MG63 (cell line): Measurements from ENCODE around the gene PTPRG. TPM values are rescaled to one million over a fixed set of nuclear protein-coding genes. Genes with fewer than 3 reads are reported as not detected.

Experiments used
- DNase-seq: peaks from one replicate; pipeline ENCODE4 v3.0.0-alpha.2; 2020
- H3K27me3 ChIP-seq: fragments of 250-450 bp; sonication (Bioruptor Pico); 2 replicates; pipeline ENCODE4 v1.5.1; 2020; ENCODE audit warnings: mild to moderate bottlenecking, moderate library complexity
- H3K36me3 ChIP-seq: fragments of 250-450 bp; sonication (Bioruptor Pico); 2 replicates; pipeline ENCODE4 v1.5.1; 2020; ENCODE audit warnings: mild to moderate bottlenecking, moderate library complexity
- H3K4me3 ChIP-seq: fragments of 250-450 bp; sonication (Bioruptor Pico); 2 replicates; pipeline ENCODE4 v1.5.1; 2020; ENCODE audit warnings: mild to moderate bottlenecking, moderate library complexity
- H3K9me3 ChIP-seq: fragments of 250-450 bp; sonication (Bioruptor Pico); 2 replicates; pipeline ENCODE4 v1.5.1; 2020; ENCODE audit warnings: mild to moderate bottlenecking, moderate library complexity
- total RNA-seq: library from RNA; depleted of rRNA; stranded (reverse); fragments of >200 nt; shearing (Covaris generic); gene quantifications from 2 replicates; pipeline ENCODE4 v1.2.3, GENCODE V29; 2014; ENCODE audit warnings: low replicate concordance

Gene PTPRG
- total RNA-seq, 1 experiment from 2014 or later: 3.1 TPM

DNA sequence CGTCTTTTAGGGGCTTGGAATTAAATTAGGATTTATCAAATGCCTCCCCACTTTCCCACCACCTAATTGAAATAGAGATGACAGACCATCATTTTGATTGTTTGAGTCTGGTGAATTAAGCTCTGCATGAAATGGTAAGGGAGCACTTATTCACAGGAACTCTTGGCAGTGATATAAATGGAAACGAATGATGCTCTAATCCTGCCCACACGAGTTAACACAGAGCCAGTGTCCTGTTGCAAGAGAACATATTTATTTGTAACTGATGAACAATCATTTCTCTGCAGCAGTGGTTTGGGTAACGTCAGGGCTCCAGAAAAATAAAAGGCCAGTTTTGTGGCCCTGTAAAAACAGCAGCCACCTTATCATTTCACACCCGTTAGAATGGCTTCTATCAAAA, 648.6 kb downstream of the PTPRG start:
- Histone ChIP-seq H3K27me3 (no peaks in the 10 kb centered on the region), H3K36me3 (no peaks in the 10 kb centered on the region), H3K9me3 (no peaks in the 10 kb centered on the region), H3K4me3 (no peak overlapping the region)
- DNase-seq: no peak

DNA sequence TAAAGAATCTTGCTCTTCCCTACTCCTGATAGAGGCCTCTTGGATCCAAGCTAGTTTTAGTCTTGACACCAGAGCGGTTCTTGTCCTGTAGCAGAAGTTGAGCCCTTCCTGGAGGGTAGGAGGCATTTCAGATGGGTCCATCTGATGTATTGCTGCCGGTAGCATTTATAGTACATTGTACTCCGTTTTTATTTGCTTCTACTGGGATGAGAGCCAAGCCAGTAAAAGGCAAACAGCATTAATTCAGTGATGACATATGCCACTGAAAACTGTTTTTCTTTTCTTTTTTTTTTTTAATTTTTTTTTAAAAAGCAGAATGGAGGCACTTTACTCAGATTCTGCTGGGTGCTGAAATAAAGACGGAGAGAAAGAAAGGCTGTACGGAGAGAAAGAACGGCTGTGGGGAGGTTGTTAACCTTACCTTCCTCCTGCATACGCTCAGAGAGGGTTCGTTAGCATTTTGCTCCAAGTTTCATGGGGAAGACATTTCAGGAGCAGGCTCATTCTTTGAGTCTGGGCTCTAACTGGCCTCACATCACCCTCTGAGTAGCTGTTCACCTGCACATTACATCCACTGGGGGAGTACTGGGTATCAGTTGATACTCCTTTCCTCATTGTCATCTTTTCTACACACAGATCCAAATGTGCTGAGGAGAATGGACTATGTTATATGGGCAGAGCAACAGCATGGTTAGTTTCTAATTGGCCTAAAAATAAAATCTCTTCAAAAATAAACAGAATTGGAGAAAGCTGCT, 650.5 kb downstream of the PTPRG start:
- H3K4me3 ChIP-seq: no peak overlapping the region
- no peaks in the 10 kb centered on the region for H3K36me3 ChIP-seq
- no peaks in the 10 kb centered on the region for H3K27me3 ChIP-seq
- H3K9me3 ChIP-seq: no peaks in the 10 kb centered on the region
- DNase-seq: no peak

DNA sequence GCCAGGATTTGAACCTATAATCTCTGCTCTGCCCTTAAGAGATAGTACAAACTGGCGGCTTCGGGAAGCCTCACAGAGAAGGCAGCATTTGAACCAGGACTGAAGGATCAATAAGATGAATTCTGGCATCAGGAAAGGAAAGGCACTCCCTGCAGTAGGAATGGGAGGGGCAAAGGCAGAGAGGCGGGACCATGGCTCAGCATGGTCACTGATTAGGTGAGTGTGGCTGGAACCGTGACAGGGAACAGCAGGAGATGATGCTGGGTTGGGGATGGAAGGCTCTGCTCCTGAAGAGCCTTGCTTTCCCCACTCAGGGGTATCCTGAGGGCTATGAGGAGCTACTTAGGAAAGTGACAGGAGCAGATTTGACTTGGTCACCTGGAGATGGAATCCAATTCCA, 653.5 kb downstream of the PTPRG start:
- Histone ChIP-seq H3K36me3 (no peaks in the 10 kb centered on the region), H3K4me3 (no peak overlapping the region), H3K27me3 (no peaks in the 10 kb centered on the region), H3K9me3 (no peaks in the 10 kb centered on the region)
- DNase-seq: no peak

DNA sequence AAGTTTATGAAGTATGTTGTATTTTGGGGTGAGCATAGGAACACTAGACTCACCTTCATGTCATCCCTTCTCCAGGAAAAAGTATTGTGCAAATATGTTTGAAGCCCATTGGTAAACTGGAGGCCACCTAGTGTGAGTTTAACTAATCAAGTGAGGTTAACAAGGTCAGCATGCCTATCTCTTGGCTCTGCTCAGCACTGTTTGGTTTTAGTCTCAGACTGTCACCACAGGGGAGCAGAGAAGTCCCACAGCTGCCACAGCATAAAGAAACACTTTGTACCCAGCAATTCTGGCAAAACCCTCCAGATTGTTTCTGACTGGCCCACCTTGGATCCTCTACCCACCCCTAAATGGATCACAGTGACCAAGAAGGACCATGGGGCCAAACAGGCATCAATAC, 659.2 kb downstream of the PTPRG start:
- Histone ChIP-seq H3K4me3 (no peak overlapping the region), H3K36me3 (no peaks in the 10 kb centered on the region), H3K9me3 (no peaks in the 10 kb centered on the region), H3K27me3 (no peaks in the 10 kb centered on the region)
- no peak for DNase-seq

DNA sequence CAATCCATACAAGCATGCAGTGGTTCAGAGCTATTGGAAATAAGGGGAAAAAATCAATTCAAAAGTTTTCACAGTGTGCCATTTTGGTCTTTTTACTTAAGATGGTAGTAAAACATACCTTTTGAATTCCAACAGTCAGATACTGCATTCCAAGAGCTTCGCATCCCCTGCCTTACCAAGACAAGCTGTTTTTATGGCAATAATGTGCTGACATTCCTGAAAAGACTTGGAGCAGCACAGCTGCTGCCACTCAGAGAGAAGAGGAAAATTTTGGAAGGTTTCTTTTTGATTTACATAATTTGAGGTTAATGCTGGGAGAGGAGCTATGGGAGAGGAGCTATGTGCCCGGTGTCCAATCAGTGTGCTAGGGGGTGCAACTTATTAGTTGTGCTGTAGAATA, 663.7 kb downstream of the PTPRG start:
- H3K36me3 ChIP-seq: no peaks in the 10 kb centered on the region
- H3K4me3 ChIP-seq: no peak overlapping the region
- DNase-seq: no peak
- H3K27me3 ChIP-seq: no peaks in the 10 kb centered on the region
- H3K9me3 ChIP-seq: no peaks in the 10 kb centered on the region

DNA sequence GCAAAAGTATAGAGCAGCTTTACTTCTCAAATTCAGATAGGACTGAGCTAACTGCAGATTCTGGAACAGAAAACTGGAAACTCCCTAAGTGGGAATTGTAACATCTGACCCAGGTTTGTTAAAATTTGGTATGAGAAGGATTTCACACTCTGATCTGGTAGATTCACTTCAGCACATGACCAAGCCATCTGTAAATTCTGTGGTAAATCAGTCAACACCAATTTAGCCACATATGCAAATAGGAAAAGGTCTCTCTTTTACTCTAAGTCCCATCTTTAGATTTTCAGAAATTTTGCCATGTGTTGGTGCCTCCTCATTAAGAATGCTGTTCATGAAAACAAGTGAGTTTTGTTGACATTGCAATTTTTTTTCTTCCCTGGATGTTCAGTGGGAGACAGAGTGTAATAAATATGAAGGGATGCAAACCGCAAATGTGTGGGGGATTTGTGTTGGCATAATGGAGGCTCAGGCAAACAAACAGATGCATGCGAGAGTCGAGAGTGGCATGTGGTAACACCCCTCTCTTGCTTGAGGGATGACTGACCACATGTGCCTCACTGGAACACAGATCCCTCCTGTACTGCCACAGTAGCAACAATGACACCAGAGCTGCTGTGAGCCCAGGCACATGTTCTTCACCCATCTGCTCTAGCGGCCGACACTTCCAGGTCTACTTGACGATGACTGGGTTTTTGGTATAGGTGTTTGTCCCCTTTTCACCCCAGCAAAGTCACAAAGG, 665.4 kb downstream of the PTPRG start:
- Histone ChIP-seq H3K27me3 (no peaks in the 10 kb centered on the region), H3K4me3 (no peak overlapping the region), H3K9me3 (no peaks in the 10 kb centered on the region)

DNA sequence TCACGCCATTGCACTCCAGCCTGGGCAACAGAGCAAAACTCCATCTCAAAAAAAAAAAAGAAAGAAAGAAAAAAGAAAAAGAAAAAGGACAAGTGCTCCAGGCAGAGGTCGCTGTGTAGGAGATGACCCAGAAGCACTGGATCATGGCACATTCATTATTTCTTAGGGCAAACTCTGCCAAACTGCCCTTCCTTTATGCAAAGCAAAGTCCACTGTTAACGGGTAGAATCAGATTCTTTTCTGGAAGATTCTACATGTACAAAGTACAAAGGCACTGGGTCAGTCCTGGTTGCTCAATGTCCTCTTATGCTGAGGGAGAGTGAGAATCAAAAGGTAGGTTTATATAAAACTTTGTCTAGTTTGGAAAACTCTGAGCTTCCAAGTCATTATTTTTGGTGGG, 667.1 kb downstream of the PTPRG start:
- Histone ChIP-seq H3K9me3 (no peaks in the 10 kb centered on the region), H3K36me3 (no peaks in the 10 kb centered on the region), H3K4me3 (no peak overlapping the region), H3K27me3 (no peaks in the 10 kb centered on the region)
- DNase-seq: no peak

More for the DNA sequence above, 665.4 kb downstream of the PTPRG start:
- DNase-seq: no peak
- H3K36me3 ChIP-seq: no peaks in the 10 kb centered on the region

DNA sequence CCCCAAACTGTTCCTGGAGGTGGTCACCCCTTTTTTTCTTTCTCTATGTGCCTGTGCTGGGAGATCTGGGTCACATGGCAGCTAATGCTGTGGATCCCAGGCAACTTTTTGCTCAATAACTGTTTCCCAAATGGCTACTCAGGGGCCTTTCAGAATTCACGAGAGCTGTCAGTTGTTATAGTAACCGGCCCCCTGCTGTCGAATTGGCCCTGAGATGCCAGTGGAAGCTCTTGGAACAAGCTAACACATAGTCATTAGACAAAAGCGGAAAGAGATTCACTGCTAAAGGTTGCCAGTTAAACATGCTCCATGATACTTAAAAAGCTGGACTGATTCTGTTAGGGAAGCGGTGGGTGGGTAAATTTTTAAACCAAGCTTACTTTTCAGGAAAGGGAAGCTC, 667.8 kb downstream of the PTPRG start:
- no peak for DNase-seq
- H3K27me3 ChIP-seq: no peaks in the 10 kb centered on the region
- no peaks in the 10 kb centered on the region for H3K36me3 ChIP-seq
- no peak overlapping the region for H3K4me3 ChIP-seq
- H3K9me3 ChIP-seq: no peaks in the 10 kb centered on the region

DNA sequence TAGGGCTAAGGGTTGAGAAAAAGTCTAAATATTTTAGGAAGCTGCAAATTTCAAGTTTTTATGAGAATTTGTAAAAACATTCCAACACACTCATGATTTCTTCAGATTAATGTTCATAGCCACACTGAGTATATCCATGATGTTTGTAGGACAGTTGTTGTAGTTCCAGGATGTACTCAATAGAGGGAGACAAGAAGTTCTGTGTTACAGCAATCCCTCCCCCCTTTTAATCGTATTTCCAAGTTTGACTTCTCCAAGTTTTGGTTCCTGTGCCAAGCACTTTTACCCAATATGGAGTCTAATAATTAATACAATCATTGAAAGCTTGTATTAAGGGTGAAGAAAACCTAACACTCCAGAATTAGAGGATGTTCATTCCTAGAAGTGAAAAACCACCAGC, 668.5 kb downstream of the PTPRG start:
- no peak overlapping the region for H3K4me3 ChIP-seq
- H3K9me3 ChIP-seq: no peaks in the 10 kb centered on the region
- H3K27me3 ChIP-seq: no peaks in the 10 kb centered on the region
- no peak for DNase-seq
- no peaks in the 10 kb centered on the region for H3K36me3 ChIP-seq

DNA sequence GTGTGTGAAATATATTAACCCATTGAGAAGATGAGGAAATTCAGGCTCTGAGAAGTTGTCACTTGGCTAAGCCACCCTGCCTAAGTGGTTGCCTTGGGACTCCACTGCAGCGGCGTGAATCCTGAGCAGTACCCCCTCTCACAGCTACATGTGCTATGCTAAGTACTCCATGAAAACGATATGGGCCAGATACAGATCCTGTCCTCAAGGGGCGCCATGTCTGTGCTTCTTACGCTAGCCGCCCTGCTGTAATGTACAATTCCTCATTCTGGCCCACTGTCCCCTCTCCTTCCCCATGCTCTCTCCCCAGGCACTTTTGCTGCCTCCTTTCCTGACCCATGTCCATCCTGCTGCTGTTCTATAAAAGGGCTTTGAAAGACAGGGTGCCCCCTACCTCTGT, 671.7 kb downstream of the PTPRG start:
- DNase-seq: no peak
- no peaks in the 10 kb centered on the region for H3K36me3 ChIP-seq

DNA sequence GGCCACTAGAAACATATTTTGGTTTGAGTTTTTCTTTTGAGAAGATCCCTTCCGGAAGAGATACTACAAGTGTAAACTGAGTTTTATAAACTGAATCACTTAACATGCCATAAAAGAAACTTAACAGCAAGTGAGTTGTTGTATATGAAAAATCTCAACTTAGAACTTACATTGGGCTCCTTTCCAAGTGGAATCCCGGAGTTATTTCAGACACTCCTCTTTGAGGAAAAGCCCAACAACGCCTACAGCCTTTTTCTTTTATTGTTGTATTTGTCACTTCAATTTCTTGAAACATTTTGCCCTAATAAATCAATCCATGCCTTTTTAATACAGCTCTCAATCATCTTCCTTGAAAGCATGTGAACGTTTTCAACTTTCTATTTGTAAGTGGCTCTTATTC, 674.6 kb downstream of the PTPRG start:
- Histone ChIP-seq H3K36me3 (no peaks in the 10 kb centered on the region), H3K9me3 (no peaks in the 10 kb centered on the region), H3K4me3 (no peak overlapping the region), H3K27me3 (no peaks in the 10 kb centered on the region)
- no peak for DNase-seq

More for the DNA sequence above, 671.7 kb downstream of the PTPRG start:
- Histone ChIP-seq H3K9me3 (no peaks in the 10 kb centered on the region), H3K4me3 (no peak overlapping the region), H3K27me3 (no peaks in the 10 kb centered on the region)

DNA sequence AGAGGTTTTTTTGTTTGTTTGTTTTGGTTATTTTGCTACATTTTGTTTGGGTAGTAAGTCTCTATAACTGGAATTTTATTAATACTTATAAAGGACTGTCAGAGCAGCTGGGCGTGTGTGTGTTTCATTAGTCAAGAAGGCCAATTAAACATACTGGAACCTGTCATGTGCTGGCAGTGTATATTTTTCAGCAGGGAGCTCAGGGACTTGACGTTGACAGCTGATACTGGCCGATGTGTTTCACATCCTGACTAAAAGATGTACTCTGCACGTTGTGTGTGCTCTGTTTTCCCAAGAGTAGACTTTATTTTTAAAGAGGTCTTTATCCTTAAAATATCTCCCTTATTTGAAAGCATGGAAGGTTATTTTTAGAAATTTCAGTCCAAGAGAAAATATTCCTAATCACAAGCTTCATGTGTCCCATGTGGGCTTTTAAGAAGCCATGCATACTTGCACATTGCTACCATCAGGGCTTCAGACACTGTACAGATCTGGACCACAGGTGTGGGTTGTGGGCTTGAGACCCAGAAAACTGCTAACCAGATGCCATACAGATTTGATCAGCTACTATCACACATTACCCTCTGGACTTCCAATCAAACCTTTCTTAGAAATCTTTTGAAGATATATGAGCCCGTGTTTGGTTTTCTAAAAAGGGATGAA, 676.0 kb downstream of the PTPRG start:
- Histone ChIP-seq H3K36me3 (no peaks in the 10 kb centered on the region), H3K27me3 (no peaks in the 10 kb centered on the region), H3K9me3 (no peaks in the 10 kb centered on the region), H3K4me3 (no peak overlapping the region)
- DNase-seq: no peak

DNA sequence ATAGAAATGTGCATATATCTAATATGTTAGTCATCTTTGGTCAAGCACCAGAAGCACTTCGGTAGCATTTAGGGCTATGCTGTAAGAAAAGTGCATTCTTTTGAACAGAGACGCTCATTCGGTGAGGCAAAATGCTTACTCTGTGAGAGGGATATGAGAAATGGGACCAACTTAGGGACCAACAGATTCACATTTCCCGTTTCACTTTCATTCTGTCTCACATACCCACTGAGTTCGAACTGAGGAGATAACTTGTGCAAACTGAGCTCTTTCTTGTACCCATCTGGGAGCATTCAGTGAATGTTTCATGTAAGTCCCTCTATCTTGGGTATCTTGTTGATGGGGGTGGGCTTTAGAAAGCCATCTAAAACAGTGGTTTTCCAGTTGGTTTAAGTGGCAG, 676.6 kb downstream of the PTPRG start:
- Histone ChIP-seq H3K9me3 (no peaks in the 10 kb centered on the region), H3K36me3 (no peaks in the 10 kb centered on the region), H3K4me3 (no peak overlapping the region), H3K27me3 (no peaks in the 10 kb centered on the region)
- DNase-seq: no peak

DNA sequence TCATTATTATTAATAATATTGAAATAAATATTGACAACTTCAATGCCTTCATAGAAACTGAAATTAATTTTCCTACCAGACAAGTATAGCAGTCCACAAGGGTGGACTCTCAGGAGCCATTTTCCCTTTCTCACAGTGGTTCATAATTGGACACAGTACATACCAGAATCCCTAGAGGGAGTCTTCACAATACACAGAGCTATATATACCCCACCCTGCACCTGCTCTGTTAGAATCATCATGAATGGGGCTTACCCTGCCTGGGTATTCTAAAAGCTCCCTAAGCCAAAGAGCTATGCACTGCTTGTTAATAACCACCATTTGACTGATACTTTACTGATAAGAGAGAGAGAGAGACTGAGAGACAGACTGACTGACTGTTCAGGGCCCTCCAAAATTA, 677.1 kb downstream of the PTPRG start:
- H3K27me3 ChIP-seq: no peaks in the 10 kb centered on the region
- no peaks in the 10 kb centered on the region for H3K9me3 ChIP-seq
- no peak for DNase-seq
- H3K36me3 ChIP-seq: no peaks in the 10 kb centered on the region
- no peak overlapping the region for H3K4me3 ChIP-seq

DNA sequence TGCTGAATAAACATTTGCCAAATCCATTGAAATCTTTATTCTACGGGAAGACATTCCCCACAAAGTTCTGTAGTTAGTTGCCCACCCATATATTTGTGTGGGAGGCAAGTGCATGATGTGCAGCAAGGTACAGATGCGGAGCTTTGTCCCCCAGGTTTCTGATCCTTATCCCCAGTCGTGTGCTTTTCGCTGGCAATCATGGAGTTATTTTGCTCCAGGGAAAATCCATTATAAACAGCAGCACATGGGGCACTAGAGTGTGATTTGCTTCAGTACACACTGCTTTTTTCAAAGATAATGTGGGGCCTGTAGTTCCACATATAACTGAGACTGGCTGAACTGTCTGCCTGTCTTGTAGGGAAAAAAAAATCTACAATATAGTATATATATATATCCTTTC, 679.9 kb downstream of the PTPRG start:
- DNase-seq: no peak
- Histone ChIP-seq H3K9me3 (no peaks in the 10 kb centered on the region), H3K27me3 (no peaks in the 10 kb centered on the region), H3K4me3 (no peak overlapping the region), H3K36me3 (no peaks in the 10 kb centered on the region)

DNA sequence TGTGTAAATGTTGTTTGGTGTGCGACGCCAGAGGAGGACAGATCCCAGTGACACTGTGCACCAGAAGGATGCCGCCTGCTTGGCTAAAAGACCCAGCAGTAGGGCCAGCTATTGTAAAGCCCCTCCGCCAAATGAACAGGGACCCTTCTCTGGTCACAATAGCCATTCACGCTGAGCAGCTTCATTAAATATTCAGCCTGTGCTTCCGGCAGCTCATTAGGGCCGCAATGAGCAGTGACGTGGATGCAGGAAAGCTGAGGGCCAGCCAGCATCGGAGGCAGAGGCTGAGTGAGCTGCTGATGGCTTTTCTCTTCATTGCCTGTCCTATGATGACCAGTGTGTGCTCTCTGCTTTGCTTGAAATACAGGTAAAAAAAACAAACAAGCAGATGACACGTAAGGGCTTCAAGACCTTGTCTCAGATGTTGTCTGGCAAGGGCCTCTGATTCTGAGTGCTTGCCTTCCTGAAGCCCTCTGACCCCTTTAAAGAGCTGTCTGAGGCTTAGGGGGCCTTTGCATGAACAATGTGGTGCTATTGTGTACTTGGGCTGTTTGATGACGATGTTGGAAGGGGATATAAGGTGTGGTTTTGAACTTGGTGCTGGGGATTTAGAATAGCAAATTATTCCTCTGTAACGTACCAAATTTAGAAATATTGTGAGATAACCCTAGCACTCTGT, 681.6 kb downstream of the PTPRG start:
- Histone ChIP-seq H3K9me3 (no peaks in the 10 kb centered on the region), H3K27me3 (no peaks in the 10 kb centered on the region), H3K4me3 (no peak overlapping the region), H3K36me3 (no peaks in the 10 kb centered on the region)
- no peak for DNase-seq

DNA sequence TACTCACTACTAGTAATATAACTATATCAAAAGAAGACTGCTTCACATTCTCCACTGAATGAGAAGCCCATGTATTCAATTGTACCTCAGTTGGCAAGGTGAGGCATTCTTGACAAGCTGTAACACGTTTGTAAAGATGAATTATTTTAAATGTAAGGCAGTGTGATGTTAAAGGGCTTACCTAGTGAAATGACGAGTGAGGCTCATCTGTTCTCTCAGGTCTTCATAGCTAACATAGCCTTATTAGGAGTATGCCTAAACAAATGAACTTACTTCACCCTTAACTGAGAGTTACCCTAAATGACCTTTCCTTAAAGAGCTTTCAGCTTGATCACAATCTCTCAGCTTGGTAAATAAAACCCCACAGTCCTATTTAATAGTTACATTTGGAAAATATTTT, 684.7 kb downstream of the PTPRG start:
- Histone ChIP-seq H3K27me3 (no peaks in the 10 kb centered on the region), H3K36me3 (no peaks in the 10 kb centered on the region), H3K9me3 (no peaks in the 10 kb centered on the region), H3K4me3 (no peak overlapping the region)
- DNase-seq: no peak
